Measurements from ENCODE around the gene SLC25A30. TPM values are rescaled to one million over a fixed set of nuclear protein-coding genes. Genes with fewer than 3 reads are reported as not detected.

SLC25A30 gene
- total RNA-seq, 3 donors from 2014 or later: 11.7 to 20.3 (median 14.4) TPM

DNA sequence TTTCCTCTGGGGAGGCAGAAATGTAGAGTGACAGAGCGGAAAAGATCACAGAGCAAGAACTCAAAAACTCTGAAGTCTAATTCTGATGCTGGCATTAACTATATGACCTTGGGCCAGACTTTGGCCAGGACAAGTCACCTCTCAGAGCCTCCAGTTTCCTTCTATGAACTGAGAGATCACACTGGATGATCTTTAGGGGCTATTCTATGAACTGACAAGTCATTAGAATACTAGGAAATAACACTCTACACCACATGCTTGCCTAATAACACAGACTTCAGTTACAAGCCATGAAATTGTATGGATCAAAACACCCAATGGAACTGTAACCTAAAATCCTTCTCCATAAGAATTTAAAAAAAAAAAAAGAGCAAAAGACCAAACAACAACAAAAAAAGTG is 16.9 kb downstream of the SLC25A30 start:
- H3K27ac ChIP-seq: no peak overlapping the region
- no peaks in the 10 kb centered on the region for H3K9me3 ChIP-seq
- no peak overlapping the region for H3K4me3 ChIP-seq
- DNase-seq (ENCODE audit: low spot score in 2 of 2): no peak
- no peaks in the 10 kb centered on the region for H3K36me3 ChIP-seq
- no peaks in the 10 kb centered on the region for H3K4me1 ChIP-seq
- TF ChIP-seq CTCF (IDR thresholded peaks at IDR 0.05): no peak
- no peaks in the 10 kb centered on the region for H3K27me3 ChIP-seq
- intact Hi-C loops (cut with DNase I; ENCODE audit: low total_unique reads): no loop called here

GRCh38 chr13:45398877-45399276 is 19.3 kb downstream of the SLC25A30 start:
- Histone ChIP-seq H3K27ac (no peak overlapping the region), H3K9me3 (no peaks in the 10 kb centered on the region), H3K27me3 (no peaks in the 10 kb centered on the region), H3K36me3 (no peaks in the 10 kb centered on the region), H3K4me3 (no peak overlapping the region), H3K4me1 (no peaks in the 10 kb centered on the region)
- DNase-seq (ENCODE audit: low spot score in 2 of 2): no peak
- intact Hi-C loops (cut with DNase I; ENCODE audit: low total_unique reads): no loop called here
- no peak for TF ChIP-seq POLR2AphosphoS5 (IDR thresholded peaks at IDR 0.05)
- TF ChIP-seq POLR2A (IDR thresholded peaks at IDR 0.05): no peak
- TF ChIP-seq CTCF (IDR thresholded peaks at IDR 0.05): no peak

DNA sequence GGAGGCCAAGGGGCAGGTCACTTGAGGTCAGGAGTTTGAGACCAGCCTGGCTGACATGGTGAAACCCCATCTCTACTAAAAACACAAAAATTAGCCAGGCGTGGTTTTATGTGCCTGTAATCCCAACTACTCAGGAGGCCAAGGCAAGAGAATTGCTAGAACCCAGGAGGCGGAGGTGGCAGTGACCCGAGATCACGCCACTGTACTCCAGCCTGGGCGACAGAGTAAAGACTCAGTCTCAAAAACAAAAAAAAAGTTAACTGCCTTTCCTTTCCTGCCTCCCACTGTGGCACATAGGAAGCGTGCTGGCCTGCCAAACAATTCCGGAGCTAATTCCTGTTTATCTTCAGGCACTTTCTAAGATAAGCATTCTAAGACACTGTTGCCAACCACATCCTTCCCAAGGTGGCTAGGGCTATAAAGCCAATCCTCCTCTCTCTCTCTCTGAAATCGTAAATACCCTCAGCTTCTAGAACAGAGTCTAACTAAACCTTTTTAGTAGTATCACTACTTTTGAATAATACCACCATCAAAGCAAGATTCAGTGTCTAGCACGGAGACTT is 21.6 kb downstream of the SLC25A30 start:
- Histone ChIP-seq H3K27ac (peak overlapping the region; percentile 23 to 37), H3K36me3 (no peaks in the 10 kb centered on the region), H3K27me3 (no peaks in the 10 kb centered on the region), H3K9me3 (no peaks in the 10 kb centered on the region), H3K4me3 (no peak overlapping the region), H3K4me1 (no peaks in the 10 kb centered on the region)
- no peak for DNase-seq (ENCODE audit: low spot score in 2 of 2)
- no peak for TF ChIP-seq POLR2AphosphoS5 (IDR thresholded peaks at IDR 0.05)
- intact Hi-C loops (cut with DNase I; ENCODE audit: low total_unique reads): no loop called here

GRCh38 chr13:45393941-45394570 is 24.1 kb downstream of the SLC25A30 start:
- H3K4me1 ChIP-seq: no peaks in the 10 kb centered on the region
- peak in 1 of 2 donors; percentile 61 for DNase-seq (ENCODE audit: low spot score in 2 of 2)
- no peaks in the 10 kb centered on the region for H3K27me3 ChIP-seq
- H3K36me3 ChIP-seq: no peaks in the 10 kb centered on the region
- intact Hi-C loops (cut with DNase I; ENCODE audit: low total_unique reads): no loop called here
- TF ChIP-seq POLR2AphosphoS5 (IDR thresholded peaks at IDR 0.05) (no peak), POLR2A (IDR thresholded peaks at IDR 0.05) (no peak), CTCF (IDR thresholded peaks at IDR 0.05) (no peak)
- H3K4me3 ChIP-seq: no peak overlapping the region
- H3K9me3 ChIP-seq: no peaks in the 10 kb centered on the region
- H3K27ac ChIP-seq: peak overlapping the region; percentile 23 to 27

DNA sequence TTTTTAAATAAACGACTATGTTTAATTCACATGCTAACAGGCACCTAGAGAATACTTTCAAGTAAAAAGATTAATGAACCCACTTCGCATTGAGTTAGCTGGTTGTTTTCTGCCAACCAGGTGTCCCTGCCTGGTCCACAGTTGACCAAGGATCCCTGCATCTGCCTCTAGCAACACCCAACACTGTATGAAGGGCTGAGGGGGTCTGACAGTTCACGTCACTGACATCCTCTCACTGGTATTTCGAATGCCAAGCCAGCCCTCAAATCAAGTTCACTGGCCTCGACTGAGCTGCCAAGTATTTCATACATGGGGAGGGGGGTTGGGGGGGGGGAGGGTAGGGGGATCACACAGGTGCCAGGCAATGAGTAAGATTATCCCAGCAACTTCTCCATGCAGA is 25.4 kb downstream of the SLC25A30 start:
- intact Hi-C loops (cut with DNase I; ENCODE audit: low total_unique reads): no loop called here
- no peak for DNase-seq (ENCODE audit: low spot score in 2 of 2)
- no peak overlapping the region for H3K27ac ChIP-seq
- no peak overlapping the region for H3K4me3 ChIP-seq
- no peaks in the 10 kb centered on the region for H3K4me1 ChIP-seq
- no peaks in the 10 kb centered on the region for H3K9me3 ChIP-seq
- H3K27me3 ChIP-seq: no peaks in the 10 kb centered on the region
- TF ChIP-seq CTCF (IDR thresholded peaks at IDR 0.05) (no peak), POLR2AphosphoS5 (IDR thresholded peaks at IDR 0.05) (no peak), POLR2A (IDR thresholded peaks at IDR 0.05) (no peak)
- H3K36me3 ChIP-seq: no peaks in the 10 kb centered on the region
